ENCODE results near the gene GRK6. TPM values are rescaled to one million over a fixed set of nuclear protein-coding genes. Genes with fewer than 3 reads are reported as not detected.

The GRK6 gene
- total RNA-seq, 1 donor from 2014 or later: 149 TPM

DNA sequence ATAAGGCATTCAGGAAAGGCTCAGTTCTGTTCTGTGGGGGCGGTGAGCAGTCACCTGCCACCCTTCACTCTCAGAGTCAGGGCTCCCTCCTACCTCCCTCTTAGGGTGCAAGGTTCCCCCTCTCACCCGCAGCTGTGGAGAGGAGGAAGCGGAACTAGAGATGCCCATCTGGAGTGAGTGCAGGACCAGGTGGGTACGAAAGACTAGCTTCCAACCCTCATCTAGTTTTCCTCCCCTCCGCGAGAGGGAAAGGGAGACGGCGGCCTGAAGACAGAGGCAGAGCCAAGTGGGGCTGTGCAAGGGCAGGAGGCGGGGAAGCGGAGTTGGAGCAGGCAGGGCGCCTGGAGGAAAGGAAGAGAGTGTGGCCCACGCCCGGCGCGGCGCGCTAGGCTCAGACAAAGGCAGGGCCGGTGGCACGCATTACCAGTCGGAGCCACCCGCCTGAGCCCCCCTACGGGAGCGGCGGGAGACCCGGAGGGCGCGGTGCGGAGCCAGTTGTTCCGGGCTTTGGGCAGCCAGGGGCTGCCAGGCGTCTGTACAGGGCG lies 27.4 kb downstream of the GRK6 start:
- Mint-ChIP-seq H3K27ac (peak overlapping the region; percentile 75), H3K36me3 (ENCODE audit: low read depth) (peaks cover 2% of the 10 kb centered on the region), H3K4me3 (peak overlapping the region; percentile 83), H3K27me3 (peaks cover 18% of the 10 kb centered on the region), H3K4me1 (peaks cover 10% of the 10 kb centered on the region), H3K9me3 (no peaks in the 10 kb centered on the region)
- intact Hi-C loops (cut with micrococcal nuclease): loop anchor here (2.0 to 10.0 kb wide), 3 partner anchors 43 to 339 kb away; partner anchors contain the start of gene PDLIM7
- DNase-seq: no peak

DNA sequence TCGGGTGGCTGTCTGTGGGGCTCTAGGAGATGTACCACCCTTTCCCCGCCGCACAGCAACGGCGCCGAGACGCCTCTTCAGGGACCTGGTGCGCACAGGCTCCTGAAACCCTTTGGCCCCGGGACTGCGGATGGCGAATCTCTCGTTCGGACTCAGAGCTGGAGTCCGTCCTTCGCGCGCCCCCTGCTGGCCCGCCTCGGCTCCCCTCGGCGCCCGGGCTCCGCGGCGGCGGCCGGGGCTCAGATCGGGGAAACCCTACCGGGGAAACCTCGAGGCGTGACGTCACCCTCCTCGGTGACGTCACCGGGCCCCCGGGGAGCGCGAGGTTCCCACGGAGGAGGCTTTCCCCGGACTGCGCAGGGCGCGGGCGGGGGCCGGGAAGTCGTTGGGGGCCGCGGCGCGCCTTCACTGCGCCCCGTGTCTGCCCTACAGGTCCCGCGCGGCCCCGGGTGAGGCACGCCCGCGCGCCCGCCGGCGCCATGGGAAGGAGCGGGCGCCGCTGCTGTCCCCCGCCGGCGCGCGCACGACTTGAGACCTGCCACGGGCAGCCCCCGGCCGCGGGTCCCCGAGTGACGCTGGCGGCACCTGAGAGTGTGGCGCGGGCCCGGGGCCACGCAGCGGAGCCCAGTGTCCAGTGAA lies 28.0 kb downstream of the GRK6 start:
- peak; percentile 98 for DNase-seq
- Mint-ChIP-seq H3K4me3 (peak overlapping the region; percentile 85), H3K27ac (no peak overlapping the region), H3K9me3 (no peaks in the 10 kb centered on the region), H3K36me3 (ENCODE audit: low read depth) (peaks cover 2% of the 10 kb centered on the region), H3K4me1 (peaks cover 10% of the 10 kb centered on the region), H3K27me3 (peaks cover 18% of the 10 kb centered on the region)
- intact Hi-C loops (cut with micrococcal nuclease): loop anchor here (1.0 to 10.0 kb wide), 5 partner anchors 7 to 340 kb away; partner anchors contain the start of genes GRK6 and PDLIM7

DNA sequence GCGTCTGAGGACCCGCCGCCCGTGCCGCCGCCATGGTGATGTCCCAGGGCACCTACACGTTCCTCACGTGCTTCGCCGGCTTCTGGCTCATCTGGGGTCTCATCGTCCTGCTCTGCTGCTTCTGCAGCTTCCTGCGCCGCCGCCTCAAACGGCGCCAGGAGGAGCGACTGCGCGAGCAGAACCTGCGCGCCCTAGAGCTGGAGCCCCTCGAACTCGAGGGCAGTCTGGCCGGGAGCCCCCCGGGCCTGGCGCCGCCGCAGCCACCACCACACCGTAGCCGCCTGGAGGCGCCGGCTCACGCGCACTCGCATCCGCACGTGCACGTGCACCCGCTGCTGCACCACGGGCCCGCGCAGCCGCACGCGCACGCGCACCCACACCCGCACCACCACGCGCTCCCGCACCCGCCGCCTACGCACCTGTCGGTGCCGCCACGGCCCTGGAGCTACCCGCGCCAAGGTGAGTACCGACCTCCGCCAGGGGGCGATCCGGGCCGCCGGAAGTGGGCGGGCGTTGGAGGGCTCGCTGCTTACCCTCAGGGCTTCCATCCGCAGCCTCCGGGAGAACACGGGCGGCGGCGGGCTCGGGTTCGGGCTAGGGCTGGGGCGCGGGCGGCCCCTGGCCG lies 28.7 kb downstream of the GRK6 start:
- Mint-ChIP-seq H3K9me3 (no peaks in the 10 kb centered on the region), H3K27me3 (peaks cover 18% of the 10 kb centered on the region), H3K4me3 (peak overlapping the region; percentile 85), H3K4me1 (peaks cover 10% of the 10 kb centered on the region), H3K36me3 (ENCODE audit: low read depth) (peaks cover 2% of the 10 kb centered on the region), H3K27ac (no peak overlapping the region)
- DNase-seq: peak; percentile 97
- intact Hi-C loops (cut with micrococcal nuclease): loop anchor here (1.0 to 10.0 kb wide), 5 partner anchors 8 to 340 kb away; partner anchors contain the start of genes GRK6 and PDLIM7

DNA sequence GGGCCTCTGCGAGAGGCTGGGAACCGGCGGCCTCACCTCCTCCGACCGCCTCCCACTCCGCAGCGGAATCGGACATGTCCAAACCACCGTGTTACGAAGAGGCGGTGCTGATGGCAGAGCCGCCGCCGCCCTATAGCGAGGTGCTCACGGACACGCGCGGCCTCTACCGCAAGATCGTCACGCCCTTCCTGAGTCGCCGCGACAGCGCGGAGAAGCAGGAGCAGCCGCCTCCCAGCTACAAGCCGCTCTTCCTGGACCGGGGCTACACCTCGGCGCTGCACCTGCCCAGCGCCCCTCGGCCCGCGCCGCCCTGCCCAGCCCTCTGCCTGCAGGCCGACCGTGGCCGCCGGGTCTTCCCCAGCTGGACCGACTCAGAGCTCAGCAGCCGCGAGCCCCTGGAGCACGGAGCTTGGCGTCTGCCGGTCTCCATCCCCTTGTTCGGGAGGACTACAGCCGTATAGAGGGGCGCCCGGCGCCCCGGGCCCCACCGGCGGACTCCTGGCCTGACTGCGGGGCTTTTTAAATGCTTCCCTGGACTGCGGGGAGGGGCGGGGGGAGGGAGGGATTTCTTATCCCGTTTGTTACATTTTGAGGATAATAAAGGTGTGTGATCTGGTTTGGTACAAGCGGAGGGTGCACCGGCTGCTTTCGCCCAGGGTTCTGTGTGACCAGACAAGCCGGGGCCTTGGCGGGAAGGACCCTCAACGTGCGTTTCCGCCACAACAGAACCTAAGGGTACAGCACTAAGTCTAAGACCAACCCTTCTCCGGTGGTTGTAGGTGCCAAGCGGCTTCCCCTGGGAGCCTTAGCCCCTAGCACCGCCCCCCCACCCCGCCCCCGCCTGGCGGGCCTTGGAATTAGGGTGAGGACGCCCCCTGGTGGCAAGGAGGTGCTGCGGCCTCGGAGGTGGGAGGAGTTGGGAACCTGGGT lies 29.4 kb downstream of the GRK6 start:
- intact Hi-C loops (cut with micrococcal nuclease): loop anchor here (1.0 to 10.0 kb wide), 8 partner anchors 9 to 341 kb away; partner anchors contain the start of genes DBN1, GRK6 and PDLIM7
- peak; percentile 96 for DNase-seq
- Mint-ChIP-seq H3K4me1 (peaks cover 10% of the 10 kb centered on the region), H3K9me3 (no peaks in the 10 kb centered on the region), H3K4me3 (peak overlapping the region; percentile 85), H3K36me3 (ENCODE audit: low read depth) (peaks cover 2% of the 10 kb centered on the region), H3K27ac (peak overlapping the region; percentile 83), H3K27me3 (peaks cover 18% of the 10 kb centered on the region)

DNA sequence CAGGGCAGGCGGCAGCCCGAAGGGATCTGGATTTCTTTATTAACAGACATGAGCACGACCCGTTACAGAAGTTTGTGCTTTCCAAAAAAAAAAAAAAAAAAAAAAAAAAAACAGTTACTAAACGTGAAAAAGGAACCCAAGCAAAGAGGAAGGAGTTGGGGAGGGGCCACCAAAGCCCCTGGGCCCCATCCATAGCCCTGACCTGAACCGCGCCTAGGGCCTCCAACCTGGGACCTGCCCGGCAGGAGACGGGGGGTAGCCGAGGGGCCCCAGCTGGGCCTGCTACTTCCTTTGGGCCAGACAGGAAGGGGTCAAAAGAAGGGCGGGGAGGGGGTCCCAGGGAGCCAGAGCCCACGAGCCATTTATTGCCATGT lies 30.1 kb downstream of the GRK6 start:
- intact Hi-C loops (cut with micrococcal nuclease): loop anchor here (1.0 to 10.0 kb wide), 4 partner anchors 16 to 342 kb away; partner anchors contain the start of gene DBN1
- peaks cover 2% of the 10 kb centered on the region for H3K36me3 Mint-ChIP-seq (ENCODE audit: low read depth)
- H3K9me3 Mint-ChIP-seq: no peaks in the 10 kb centered on the region
- peak overlapping the region; percentile 41 for H3K27ac Mint-ChIP-seq
- DNase-seq: no peak
- H3K4me3 Mint-ChIP-seq: peak overlapping the region; percentile 85
- H3K27me3 Mint-ChIP-seq: peaks cover 18% of the 10 kb centered on the region
- peaks cover 13% of the 10 kb centered on the region for H3K4me1 Mint-ChIP-seq

DNA sequence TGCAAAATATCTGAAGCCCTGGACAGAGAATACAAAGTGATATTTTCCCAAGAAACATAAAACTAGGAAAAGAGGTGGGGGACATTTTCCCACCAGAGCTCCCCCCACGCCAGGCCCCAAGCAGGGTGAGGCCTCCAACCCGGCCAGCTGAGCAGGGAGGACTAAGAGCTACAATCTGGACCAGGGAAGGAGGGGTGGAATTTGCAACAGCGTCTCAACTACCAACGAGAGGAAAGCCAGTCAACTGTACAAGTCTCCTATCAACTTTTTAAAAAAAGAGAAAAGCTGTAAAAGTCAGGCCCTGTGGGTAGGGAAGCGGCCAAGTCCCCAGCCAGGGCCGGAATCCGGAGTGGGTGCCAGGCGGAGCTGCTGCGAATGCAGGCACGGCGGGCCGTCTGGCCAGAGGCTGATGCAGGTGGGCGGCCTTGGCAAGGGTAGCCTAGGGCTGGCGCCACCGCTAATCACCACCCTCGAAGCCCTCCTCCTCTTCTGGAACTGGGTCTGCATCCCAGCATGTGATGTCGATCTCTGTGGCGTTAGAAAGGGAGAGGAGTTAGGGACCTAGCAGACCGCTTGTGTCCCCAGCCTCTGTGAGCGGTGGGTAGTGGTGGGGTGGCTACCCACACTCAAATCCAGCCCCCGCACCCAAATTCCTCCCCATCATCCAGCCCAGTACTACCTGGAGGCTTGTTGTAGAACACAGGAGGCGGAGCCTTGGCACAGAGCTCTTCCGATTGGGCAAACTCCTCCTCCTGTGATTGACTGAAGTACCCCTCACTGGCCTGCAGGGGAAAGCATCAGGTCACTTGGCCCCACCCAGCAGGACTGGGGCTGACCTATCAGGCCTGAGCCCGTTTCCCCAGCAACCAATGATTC lies 30.7 kb downstream of the GRK6 start:
- Mint-ChIP-seq H3K4me3 (peak overlapping the region; percentile 38), H3K27me3 (peaks cover 14% of the 10 kb centered on the region), H3K9me3 (no peaks in the 10 kb centered on the region), H3K27ac (no peak overlapping the region), H3K4me1 (peaks cover 19% of the 10 kb centered on the region), H3K36me3 (ENCODE audit: low read depth) (peaks cover 2% of the 10 kb centered on the region)
- peak; percentile 89 for DNase-seq
- intact Hi-C loops (cut with micrococcal nuclease): loop anchor here (1.0 to 10.0 kb wide), 4 partner anchors 16 to 342 kb away; partner anchors contain the start of gene DBN1

DNA sequence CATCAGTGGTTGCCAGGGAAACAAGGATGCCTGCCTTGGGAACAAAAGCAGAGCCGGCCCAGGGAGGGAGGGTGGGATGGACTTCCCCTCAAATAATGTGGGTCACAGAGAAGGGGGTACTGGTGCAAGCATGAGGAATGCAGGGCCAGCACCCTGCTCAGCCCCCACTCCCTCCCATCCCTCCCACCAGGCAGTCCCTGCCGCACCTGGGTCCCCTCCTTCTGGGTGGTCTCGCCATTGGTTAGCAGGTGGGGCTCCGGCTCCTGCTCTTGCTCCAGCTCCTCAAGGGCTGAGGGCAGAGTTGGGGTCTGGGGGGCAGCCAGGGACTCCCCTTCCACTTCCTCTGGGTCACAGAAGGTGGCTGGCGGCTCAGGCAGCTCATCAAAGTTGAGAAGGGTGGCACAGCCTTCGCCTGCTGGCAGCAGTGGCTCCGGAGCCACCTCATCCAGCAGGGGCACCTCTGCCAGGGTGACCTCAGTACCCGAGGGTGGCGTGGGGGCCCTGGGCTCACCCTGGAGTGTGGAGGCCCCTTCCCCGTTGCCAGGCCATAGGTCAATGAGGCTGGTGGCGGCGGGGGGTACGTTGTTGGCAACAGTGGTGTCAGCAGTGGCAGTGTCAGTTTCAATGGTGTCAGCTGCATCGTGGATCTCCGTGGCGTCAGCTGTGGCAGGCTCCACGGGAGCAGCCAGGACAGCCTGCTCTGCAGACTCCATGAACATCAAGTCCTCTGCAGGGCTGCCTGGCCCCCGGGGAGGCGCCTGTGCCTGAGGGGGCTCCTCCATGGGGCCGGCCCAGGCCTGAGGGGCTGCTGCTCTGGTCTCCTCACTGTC lies 31.6 kb downstream of the GRK6 start:
- H3K9me3 Mint-ChIP-seq: no peaks in the 10 kb centered on the region
- H3K4me3 Mint-ChIP-seq: no peak overlapping the region
- peaks cover 2% of the 10 kb centered on the region for H3K36me3 Mint-ChIP-seq (ENCODE audit: low read depth)
- peaks cover 23% of the 10 kb centered on the region for H3K4me1 Mint-ChIP-seq
- H3K27ac Mint-ChIP-seq: no peak overlapping the region
- peaks cover 8% of the 10 kb centered on the region for H3K27me3 Mint-ChIP-seq
- DNase-seq: no peak
- intact Hi-C loops (cut with micrococcal nuclease): loop anchor here (2.0 to 10.0 kb wide), 2 partner anchors 15 to 343 kb away; partner anchors contain the start of gene DBN1

DNA sequence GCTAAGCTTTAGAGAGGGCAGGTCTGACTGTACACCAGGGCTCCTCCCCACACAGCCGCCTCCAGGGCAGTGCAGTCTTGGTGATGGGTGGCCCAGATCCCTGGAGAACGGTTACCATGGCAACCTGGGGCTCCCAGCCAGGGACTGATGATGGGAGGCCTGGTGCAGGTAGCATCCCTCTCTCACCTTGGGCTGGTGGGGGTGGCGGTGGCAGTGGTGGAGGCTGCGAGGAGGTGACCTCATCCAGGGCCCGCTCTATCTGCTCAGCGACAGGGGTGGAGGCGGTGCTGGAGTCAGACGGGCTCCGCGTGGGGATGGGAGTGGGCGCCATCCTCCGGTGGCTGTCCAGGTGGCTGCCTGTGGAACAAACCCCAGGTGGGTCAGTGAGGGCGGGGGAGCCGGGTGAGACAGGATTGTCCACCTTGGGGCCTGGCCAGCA lies 32.5 kb downstream of the GRK6 start:
- peaks cover 2% of the 10 kb centered on the region for H3K36me3 Mint-ChIP-seq (ENCODE audit: low read depth)
- H3K27me3 Mint-ChIP-seq: peaks cover under 1% of the 10 kb centered on the region
- no peak for DNase-seq
- peaks cover 20% of the 10 kb centered on the region for H3K4me1 Mint-ChIP-seq
- H3K4me3 Mint-ChIP-seq: no peak overlapping the region
- no peaks in the 10 kb centered on the region for H3K9me3 Mint-ChIP-seq
- no peak overlapping the region for H3K27ac Mint-ChIP-seq
- intact Hi-C loops (cut with micrococcal nuclease): loop anchor here (10.0 kb wide), 1 partner anchor 344 kb away; no protein-coding TSS in a partner anchor

DNA sequence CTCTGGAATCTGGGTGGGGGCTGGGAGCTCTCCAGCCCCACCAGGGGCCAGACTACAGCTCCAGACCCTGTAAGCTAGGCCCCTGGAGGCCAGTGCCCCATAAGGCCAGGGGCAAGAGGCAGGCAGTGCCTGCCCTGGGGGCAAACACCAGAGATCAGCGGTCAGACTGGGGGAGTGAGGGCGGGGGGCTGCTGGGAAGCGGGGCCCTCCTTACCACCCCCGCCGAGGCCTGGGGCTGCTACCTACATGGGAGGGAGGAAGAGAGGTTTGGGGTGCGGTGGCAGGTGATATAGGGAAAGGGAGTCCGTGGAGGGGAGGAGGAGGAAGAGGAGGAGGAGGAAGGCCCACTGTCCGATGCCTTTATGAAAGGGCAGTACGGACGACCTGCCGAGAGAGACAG lies 32.9 kb downstream of the GRK6 start:
- peaks cover 19% of the 10 kb centered on the region for H3K4me1 Mint-ChIP-seq
- intact Hi-C loops (cut with micrococcal nuclease): loop anchor here (10.0 kb wide), 1 partner anchor 345 kb away; no protein-coding TSS in a partner anchor
- H3K4me3 Mint-ChIP-seq: no peak overlapping the region
- DNase-seq: no peak
- no peaks in the 10 kb centered on the region for H3K27me3 Mint-ChIP-seq
- H3K9me3 Mint-ChIP-seq: no peaks in the 10 kb centered on the region
- H3K36me3 Mint-ChIP-seq (ENCODE audit: low read depth): peaks cover 2% of the 10 kb centered on the region
- H3K27ac Mint-ChIP-seq: no peak overlapping the region

DNA sequence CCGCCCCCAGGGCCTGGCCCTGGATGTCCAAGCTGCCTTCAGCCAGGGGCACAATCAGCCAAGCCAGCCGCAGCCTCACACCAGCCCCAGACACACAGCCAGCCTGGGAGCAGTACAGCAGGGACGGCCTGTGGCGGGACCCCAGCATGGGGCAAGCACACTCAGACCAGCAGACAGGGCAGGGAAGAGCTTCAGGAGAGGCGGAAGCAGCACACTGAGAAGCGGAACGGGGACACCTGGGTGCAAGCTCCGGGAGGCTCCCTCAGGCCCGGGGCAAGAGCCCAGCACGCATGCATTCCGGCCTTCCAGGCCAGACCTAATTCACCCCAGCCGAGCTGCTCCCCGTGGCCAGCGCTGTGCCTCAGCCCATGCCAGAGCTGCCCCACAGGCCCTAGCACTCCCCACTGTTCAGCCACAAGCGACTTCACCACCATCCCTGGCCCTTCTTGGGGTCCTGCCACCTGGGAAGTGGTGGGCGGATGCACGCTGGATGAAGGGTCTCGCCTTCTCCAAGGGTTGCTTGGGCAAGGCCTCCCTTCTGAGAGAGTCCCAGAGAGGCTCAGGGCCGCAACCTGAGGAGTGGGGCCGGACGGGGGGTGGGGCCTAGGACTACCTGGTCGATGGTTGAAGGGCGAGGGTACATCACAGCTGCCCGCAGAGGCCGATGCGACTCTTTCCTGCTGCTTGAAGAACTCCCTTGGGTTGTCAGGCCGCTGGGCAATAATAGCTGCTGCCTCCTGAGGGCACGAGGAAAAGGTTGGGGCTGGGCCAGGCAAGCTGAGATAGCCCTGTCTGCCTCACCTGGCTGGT lies 33.5 kb downstream of the GRK6 start:
- Mint-ChIP-seq H3K4me3 (no peak overlapping the region), H3K9me3 (no peaks in the 10 kb centered on the region), H3K27ac (no peak overlapping the region), H3K36me3 (ENCODE audit: low read depth) (peaks cover 2% of the 10 kb centered on the region), H3K27me3 (no peaks in the 10 kb centered on the region), H3K4me1 (peaks cover 19% of the 10 kb centered on the region)
- no peak for DNase-seq
- intact Hi-C loops (cut with micrococcal nuclease): loop anchor here (10.0 kb wide), 1 partner anchor 345 kb away; no protein-coding TSS in a partner anchor

DNA sequence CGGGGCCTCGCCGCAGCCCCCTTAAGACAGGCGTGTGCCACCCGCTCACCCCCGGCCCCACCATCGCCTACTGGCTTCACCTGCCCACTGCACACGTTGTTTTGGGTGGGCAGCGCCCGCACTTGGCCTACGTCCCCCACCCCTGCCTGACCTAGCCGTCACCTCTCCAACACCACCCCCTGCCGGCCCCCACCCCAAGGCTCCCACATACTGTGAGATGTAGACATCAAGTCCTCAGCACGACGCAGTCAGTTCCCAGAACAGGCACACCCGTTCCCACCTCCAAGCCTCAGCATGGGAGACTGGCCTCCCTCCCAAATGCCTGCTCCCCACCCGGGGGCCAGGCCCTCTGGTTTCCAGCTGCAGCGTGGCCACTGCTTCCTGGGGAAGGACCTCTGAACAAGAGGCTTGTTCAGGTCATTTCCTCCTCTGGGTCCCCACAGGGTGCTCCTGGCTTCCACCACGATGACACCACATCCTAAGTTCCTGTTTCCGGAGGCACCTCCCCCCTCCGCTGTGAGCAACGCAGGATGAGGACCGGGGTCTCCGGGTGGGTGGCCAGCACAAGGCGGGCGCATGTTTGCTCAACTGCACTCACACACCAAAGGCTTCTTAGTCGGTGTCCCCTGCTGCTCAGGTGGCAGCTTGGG lies 35.7 kb downstream of the GRK6 start:
- H3K36me3 Mint-ChIP-seq (ENCODE audit: low read depth): peaks cover 6% of the 10 kb centered on the region
- H3K4me1 Mint-ChIP-seq: peaks cover 15% of the 10 kb centered on the region
- no peaks in the 10 kb centered on the region for H3K27me3 Mint-ChIP-seq
- DNase-seq: no peak
- H3K27ac Mint-ChIP-seq: peak overlapping the region; percentile 37
- H3K4me3 Mint-ChIP-seq: peak overlapping the region; percentile 57
- no peaks in the 10 kb centered on the region for H3K9me3 Mint-ChIP-seq
- intact Hi-C loops (cut with micrococcal nuclease): no loop called here
